DND-41 (cell line): Measurements from ENCODE around the gene ARGFX.

Experiments
- ATAC-seq: fragments of 200-7000 bp; cut with Tn5 transposase; 3 replicates; pipeline ENCODE4 v1.9.1; 2021; ENCODE audit warnings: low read depth; ENCODE audit not compliant: insufficient read depth
- DNase-seq: peaks from one replicate; pipeline ENCODE4 v3.0.0-alpha.2; 2020
- H2AFZ ChIP-seq: 2 replicates; pipeline ENCODE4 v1.6.0; 2012; ENCODE audit warnings: low read depth, low read length
- H3K27ac ChIP-seq: 2 replicates; pipeline ENCODE4 v1.5.1; 2012; ENCODE audit warnings: low read length, inconsistent platforms
- H3K27me3 ChIP-seq: fragments of 200-600 bp; sonication (generic); 2 replicates; pipeline ENCODE4 v1.6.0; 2012; ENCODE audit warnings: low read length, mild to moderate bottlenecking, inconsistent platforms; ENCODE audit not compliant: insufficient read depth, poor library complexity
- H3K36me3 ChIP-seq: 2 replicates; pipeline ENCODE4 v1.5.1; 2012; ENCODE audit warnings: low read length, inconsistent platforms; ENCODE audit not compliant: insufficient read depth
- H3K4me1 ChIP-seq: 2 replicates; pipeline ENCODE4 v1.5.1; 2012; ENCODE audit warnings: mild to moderate bottlenecking, low read length; ENCODE audit not compliant: insufficient read depth
- H3K4me2 ChIP-seq: 2 replicates; pipeline ENCODE4 v1.6.0; 2012; ENCODE audit warnings: mild to moderate bottlenecking, moderate library complexity, low read length, inconsistent platforms; ENCODE audit not compliant: insufficient read depth
- H3K4me3 ChIP-seq, 2 experiments: fragments of 200-600 bp in 1 of 2; shearing (Covaris generic) in 1 of 2; 2 replicates each; pipeline ENCODE4 v1.5.1; 2012 to 2016; ENCODE audit warnings: inconsistent platforms in 2 of 2, low read length in 2 of 2, mild to moderate bottlenecking in 2 of 2, low read depth in 1 of 2, moderate library complexity in 1 of 2
- H3K79me2 ChIP-seq: 2 replicates; pipeline ENCODE4 v1.6.0; 2012; ENCODE audit warnings: low read length, inconsistent platforms; ENCODE audit not compliant: insufficient read depth
- H3K9ac ChIP-seq: 2 replicates; pipeline ENCODE4 v1.6.0; 2012; ENCODE audit warnings: low read depth, mild to moderate bottlenecking, inconsistent platforms, low read length, moderate library complexity
- H3K9me3 ChIP-seq: 2 replicates; pipeline ENCODE4 v1.5.1; 2012; ENCODE audit warnings: low read length, moderate library complexity, mild to moderate bottlenecking, inconsistent platforms; ENCODE audit not compliant: insufficient read depth, severe bottlenecking
- H4K20me1 ChIP-seq: 2 replicates; pipeline ENCODE4 v1.6.0; 2012; ENCODE audit warnings: low read length; ENCODE audit not compliant: insufficient read depth
- EZH2 ChIP-seq: IDR thresholded peaks from 3 replicates; pipeline ENCODE4 v1.6.1; 2012; ENCODE audit warnings: borderline replicate concordance, low read depth, mild to moderate bottlenecking, moderate library complexity, low read length, inconsistent platforms; ENCODE audit not compliant: severe bottlenecking
- TF ChIP-seq, protein P1 (sequence below): IDR thresholded peaks from 2 replicates; pipeline ENCODE4 v1.5.1; 2012; ENCODE audit warnings: borderline replicate concordance, low read length, moderate library complexity, mild to moderate bottlenecking; ENCODE audit not compliant: poor library complexity, severe bottlenecking; ENCODE audit errors: extremely low read depth

Gene ARGFX

GRCh38 chr3:121557426-121557934 lies 10.3 kb upstream of the ARGFX start:
- Histone ChIP-seq H4K20me1 (no peaks in the 10 kb centered on the region), H2AFZ (no peak overlapping the region), H3K4me3 (no peak overlapping the region), H3K9me3 (no peaks in the 10 kb centered on the region), H3K79me2 (no peaks in the 10 kb centered on the region), H3K27ac (no peak overlapping the region), H3K4me2 (no peak overlapping the region), H3K9ac (no peak overlapping the region), H3K36me3 (no peaks in the 10 kb centered on the region), H3K4me1 (no peaks in the 10 kb centered on the region), H3K27me3 (no peaks in the 10 kb centered on the region)
- TF ChIP-seq EZH2, result no peak
- TF ChIP-seq, protein P1, sequence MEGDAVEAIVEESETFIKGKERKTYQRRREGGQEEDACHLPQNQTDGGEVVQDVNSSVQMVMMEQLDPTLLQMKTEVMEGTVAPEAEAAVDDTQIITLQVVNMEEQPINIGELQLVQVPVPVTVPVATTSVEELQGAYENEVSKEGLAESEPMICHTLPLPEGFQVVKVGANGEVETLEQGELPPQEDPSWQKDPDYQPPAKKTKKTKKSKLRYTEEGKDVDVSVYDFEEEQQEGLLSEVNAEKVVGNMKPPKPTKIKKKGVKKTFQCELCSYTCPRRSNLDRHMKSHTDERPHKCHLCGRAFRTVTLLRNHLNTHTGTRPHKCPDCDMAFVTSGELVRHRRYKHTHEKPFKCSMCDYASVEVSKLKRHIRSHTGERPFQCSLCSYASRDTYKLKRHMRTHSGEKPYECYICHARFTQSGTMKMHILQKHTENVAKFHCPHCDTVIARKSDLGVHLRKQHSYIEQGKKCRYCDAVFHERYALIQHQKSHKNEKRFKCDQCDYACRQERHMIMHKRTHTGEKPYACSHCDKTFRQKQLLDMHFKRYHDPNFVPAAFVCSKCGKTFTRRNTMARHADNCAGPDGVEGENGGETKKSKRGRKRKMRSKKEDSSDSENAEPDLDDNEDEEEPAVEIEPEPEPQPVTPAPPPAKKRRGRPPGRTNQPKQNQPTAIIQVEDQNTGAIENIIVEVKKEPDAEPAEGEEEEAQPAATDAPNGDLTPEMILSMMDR, result no peak
- ATAC-seq (no peak), DNase-seq (no peak)

- Histone ChIP-seq H4K20me1 (no peaks in the 10 kb centered on the region), H3K9me3 (no peaks in the 10 kb centered on the region), H2AFZ (no peak overlapping the region), H3K27ac (no peak overlapping the region), H3K36me3 (no peaks in the 10 kb centered on the region), H3K9ac (no peak overlapping the region), H3K4me2 (no peak overlapping the region), H3K4me3 (no peak overlapping the region), H3K79me2 (no peaks in the 10 kb centered on the region), H3K27me3 (no peaks in the 10 kb centered on the region), H3K4me1 (no peaks in the 10 kb centered on the region)
- DNase-seq (no peak), ATAC-seq (no peak)
- TF ChIP-seq, protein P1, result no peak
- no peak for TF ChIP-seq EZH2
These were observed 5.6 kb upstream of the ARGFX start for GRCh38 chr3:121562148-121562547.

DNA sequence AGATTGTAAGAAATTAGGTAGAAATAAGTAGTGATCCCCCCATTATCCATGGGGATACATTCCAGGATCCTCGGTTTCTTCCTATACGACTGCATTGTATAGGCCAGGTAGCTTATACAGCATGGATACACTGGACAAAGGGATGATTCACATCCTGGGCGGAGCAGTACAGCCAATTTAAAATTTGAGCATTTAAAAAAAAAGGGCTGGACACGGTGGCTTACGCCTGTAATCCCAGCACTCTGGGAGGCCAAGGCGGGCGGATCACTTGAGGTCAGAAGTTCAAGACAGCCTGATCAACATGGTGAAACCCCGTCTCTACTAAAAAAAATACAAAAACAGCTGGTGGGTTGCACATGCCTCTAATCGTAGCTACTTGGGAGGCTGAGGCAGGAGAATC lies 976 bp upstream of the ARGFX start:
- TF ChIP-seq EZH2, result no peak
- TF ChIP-seq, protein P1, result no peak
- H3K27ac ChIP-seq, result no peak overlapping the region
- no peaks in the 10 kb centered on the region for H4K20me1 ChIP-seq
- ATAC-seq (no peak), DNase-seq (no peak)
- no peaks in the 10 kb centered on the region for H3K36me3 ChIP-seq
- H3K27me3 ChIP-seq, result no peaks in the 10 kb centered on the region
- no peak overlapping the region for H3K9ac ChIP-seq
- H3K4me1 ChIP-seq, result no peaks in the 10 kb centered on the region
- H2AFZ ChIP-seq, result no peak overlapping the region
- H3K9me3 ChIP-seq, result no peaks in the 10 kb centered on the region
- no peak overlapping the region for H3K4me3 ChIP-seq
- H3K79me2 ChIP-seq, result no peaks in the 10 kb centered on the region
- H3K4me2 ChIP-seq, result no peak overlapping the region

DNA sequence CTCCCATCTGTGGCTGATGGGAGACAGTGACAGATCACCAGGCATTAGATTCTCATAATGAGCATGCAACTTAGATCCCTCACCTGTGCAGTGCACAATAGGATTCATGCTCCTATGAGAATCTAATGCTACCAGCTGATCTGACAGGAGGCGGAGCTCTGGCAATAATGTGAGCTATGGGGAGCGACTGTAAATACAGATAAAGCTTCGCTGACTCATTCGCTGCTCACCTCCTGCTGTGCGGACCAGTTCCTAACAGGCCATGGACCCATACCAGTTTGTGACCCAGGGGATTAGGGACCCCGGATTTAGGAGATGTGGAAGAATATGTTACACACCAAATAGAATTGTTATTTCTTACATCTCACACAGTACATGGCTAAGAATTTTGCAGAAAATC lies 6.7 kb downstream of the ARGFX start:
- TF ChIP-seq, protein P1, result no peak
- no peak for TF ChIP-seq EZH2
- ATAC-seq, result no peak

More for the DNA sequence above, 6.7 kb downstream of the ARGFX start:
- Histone ChIP-seq H3K27me3 (no peaks in the 10 kb centered on the region), H3K4me3 (no peak overlapping the region), H3K9ac (no peak overlapping the region), H3K27ac (no peak overlapping the region), H3K79me2 (no peaks in the 10 kb centered on the region), H4K20me1 (no peaks in the 10 kb centered on the region), H3K4me2 (no peak overlapping the region), H3K4me1 (no peaks in the 10 kb centered on the region), H2AFZ (no peak overlapping the region), H3K36me3 (no peaks in the 10 kb centered on the region), H3K9me3 (no peaks in the 10 kb centered on the region)
- DNase-seq, result no peak
